Nephron (organoid): Measurements from ENCODE around the gene PAX8.

Experiments used
- H3K27ac Mint-ChIP-seq, 3 experiments: 2 replicates each; pipeline ENCODE4 v1.8.0; 2020; ENCODE audit warnings: mixed read lengths in 3 of 3, mild to moderate bottlenecking in 2 of 3, moderate library complexity in 1 of 3
- H3K27me3 Mint-ChIP-seq: 2 replicates; pipeline ENCODE4 v1.8.0; 2021; ENCODE audit warnings: low read depth, mild to moderate bottlenecking, moderate library complexity, mixed read lengths
- H3K36me3 Mint-ChIP-seq: 2 replicates; pipeline ENCODE4 v1.8.0; 2020; ENCODE audit warnings: low read depth, mixed read lengths
- H3K4me1 Mint-ChIP-seq: 2 replicates; pipeline ENCODE4 v1.8.0; 2020; ENCODE audit warnings: mixed read lengths
- H3K4me3 Mint-ChIP-seq, 3 experiments: 2 replicates each; pipeline ENCODE4 v1.8.0; 2020; ENCODE audit warnings: mild to moderate bottlenecking in 3 of 3, mixed read lengths in 3 of 3, moderate library complexity in 2 of 3
- H3K9me3 Mint-ChIP-seq: 2 replicates; pipeline ENCODE4 v1.8.0; 2020; ENCODE audit warnings: mixed read lengths
- CTCF ChIP-seq, 3 experiments: fragments of 200-600 bp; sonication (generic); IDR thresholded peaks; one replicate each; pipeline ENCODE4 v1.5.0; 2021; ENCODE audit warnings: antibody characterized with exemption in 3 of 3; ENCODE audit not compliant: unreplicated experiment in 3 of 3

PAX8 gene

GRCh38 chr2:113233593-113234550 lies 44.8 kb downstream of the PAX8 start:
- peaks cover 2% of the 10 kb centered on the region for H3K9me3 Mint-ChIP-seq
- no peak overlapping the region for H3K4me3 Mint-ChIP-seq
- H3K27ac Mint-ChIP-seq, result peak overlapping the region; percentile 45 to 90 (median 89)
- TF ChIP-seq CTCF (IDR thresholded peaks at IDR 0.05; ENCODE audit: unreplicated experiment in 3 of 3), result peak in 2 of 3 experiments; percentile 34 to 38
- peaks cover 44% of the 10 kb centered on the region for H3K36me3 Mint-ChIP-seq
- peaks cover 37% of the 10 kb centered on the region for H3K4me1 Mint-ChIP-seq
- H3K27me3 Mint-ChIP-seq, result peaks cover 4% of the 10 kb centered on the region

- Mint-ChIP-seq H3K4me3 (no peak overlapping the region), H3K9me3 (peaks cover 2% of the 10 kb centered on the region), H3K27ac (peak overlapping the region; percentile 28 to 69 (median 55)), H3K36me3 (peaks cover 48% of the 10 kb centered on the region), H3K4me1 (peaks cover 41% of the 10 kb centered on the region), H3K27me3 (peaks cover 4% of the 10 kb centered on the region)
- no peak for TF ChIP-seq CTCF (IDR thresholded peaks at IDR 0.05; ENCODE audit: unreplicated experiment in 3 of 3)
Measured at GRCh38 chr2:113232740-113233139, 46.0 kb downstream of the PAX8 start.

- Mint-ChIP-seq H3K9me3 (no peaks in the 10 kb centered on the region), H3K27ac (peak overlapping the region; percentile 28 to 69 (median 55)), H3K27me3 (peaks cover 4% of the 10 kb centered on the region), H3K4me3 (no peak overlapping the region), H3K4me1 (peaks cover 45% of the 10 kb centered on the region), H3K36me3 (peaks cover 45% of the 10 kb centered on the region)
- no peak for TF ChIP-seq CTCF (IDR thresholded peaks at IDR 0.05; ENCODE audit: unreplicated experiment in 3 of 3)
Measured at GRCh38 chr2:113232123-113232522, 46.6 kb downstream of the PAX8 start.

- Mint-ChIP-seq H3K36me3 (peaks cover 40% of the 10 kb centered on the region), H3K27me3 (peaks cover 4% of the 10 kb centered on the region), H3K4me1 (peaks cover 45% of the 10 kb centered on the region), H3K27ac (peak overlapping the region in 2 of 3 experiments; percentile 57 to 61), H3K9me3 (no peaks in the 10 kb centered on the region), H3K4me3 (no peak overlapping the region)
- no peak for TF ChIP-seq CTCF (IDR thresholded peaks at IDR 0.05; ENCODE audit: unreplicated experiment in 3 of 3)
Measured at GRCh38 chr2:113231064-113231463, 47.7 kb downstream of the PAX8 start.

- peaks cover 40% of the 10 kb centered on the region for H3K36me3 Mint-ChIP-seq
- H3K9me3 Mint-ChIP-seq, result no peaks in the 10 kb centered on the region
- H3K27me3 Mint-ChIP-seq, result peaks cover 4% of the 10 kb centered on the region
- H3K4me3 Mint-ChIP-seq, result no peak overlapping the region
- no peak for TF ChIP-seq CTCF (IDR thresholded peaks at IDR 0.05; ENCODE audit: unreplicated experiment in 3 of 3)
- H3K27ac Mint-ChIP-seq, result peak overlapping the region in 2 of 3 experiments; percentile 57 to 61
- peaks cover 45% of the 10 kb centered on the region for H3K4me1 Mint-ChIP-seq
Measured at GRCh38 chr2:113230531-113230930, 48.2 kb downstream of the PAX8 start.
